Measurements from ENCODE around the gene KAZN.

Gene KAZN

GRCh38 chr1:15065291-15065690 lies 466.8 kb downstream of the KAZN start:
- peaks cover 0 to 55% of the 10 kb centered on the region in 2 experiments; a peak in 1 of 3 replicates for H3K36me3 ChIP-seq (ENCODE audit: control insufficient read depth in 2 of 2, insufficient read depth in 1 of 2, low read length in 2 of 2)

DNA sequence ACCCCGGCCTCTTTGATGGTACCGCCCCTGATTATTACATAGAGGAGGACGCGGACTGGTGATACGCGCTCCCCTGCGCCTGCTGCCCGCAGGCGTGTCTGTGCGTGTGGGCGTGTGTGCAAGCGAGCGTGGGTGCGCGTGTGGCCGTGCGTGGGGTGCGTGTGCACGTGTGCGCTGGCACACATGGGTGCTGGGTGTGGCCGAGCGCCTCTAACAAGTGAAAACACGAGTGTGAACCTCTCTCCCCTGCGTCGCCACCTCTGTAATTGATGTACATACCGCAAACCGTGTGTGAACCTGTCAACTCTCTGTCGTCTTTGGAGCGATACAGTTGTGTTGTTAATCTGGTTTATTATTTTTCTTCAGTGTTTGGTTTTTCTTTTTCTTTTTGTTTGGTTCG lies 467.3 kb downstream of the KAZN start:
- Histone ChIP-seq H3K4me3 (ENCODE audit: low read depth, low read length) (no peak overlapping the region), H3K4me1 (ENCODE audit: control insufficient read depth, insufficient read depth, low read length) (no peaks in the 10 kb centered on the region), H3K27ac (ENCODE audit: extremely low read depth, low read depth, low read length) (no peak overlapping the region), H3K36me3 (ENCODE audit: control insufficient read depth in 2 of 2, insufficient read depth in 1 of 2, low read length in 2 of 2) (peaks cover 0 to 50% of the 10 kb centered on the region in 2 experiments; a peak in 1 of 3 replicates), H3K9me3 (ENCODE audit: control insufficient read depth, insufficient read depth, low read depth, low read length) (no peaks in the 10 kb centered on the region)
- POLR2A ChIA-PET = no interaction called here
- peak; percentile 33; the same call in 1 of the 2 replicates for TF ChIP-seq ZFHX2 (tag by site-specific recombination; conservative IDR thresholded peaks at IDR 0.05)
- TF ChIP-seq, protein P1, sequence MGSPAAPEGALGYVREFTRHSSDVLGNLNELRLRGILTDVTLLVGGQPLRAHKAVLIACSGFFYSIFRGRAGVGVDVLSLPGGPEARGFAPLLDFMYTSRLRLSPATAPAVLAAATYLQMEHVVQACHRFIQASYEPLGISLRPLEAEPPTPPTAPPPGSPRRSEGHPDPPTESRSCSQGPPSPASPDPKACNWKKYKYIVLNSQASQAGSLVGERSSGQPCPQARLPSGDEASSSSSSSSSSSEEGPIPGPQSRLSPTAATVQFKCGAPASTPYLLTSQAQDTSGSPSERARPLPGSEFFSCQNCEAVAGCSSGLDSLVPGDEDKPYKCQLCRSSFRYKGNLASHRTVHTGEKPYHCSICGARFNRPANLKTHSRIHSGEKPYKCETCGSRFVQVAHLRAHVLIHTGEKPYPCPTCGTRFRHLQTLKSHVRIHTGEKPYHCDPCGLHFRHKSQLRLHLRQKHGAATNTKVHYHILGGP (tag by site-specific recombination; IDR thresholded peaks at IDR 0.05) = no peak
- CTCF ChIA-PET = no interaction called here

More at GRCh38 chr1:15065291-15065690, 466.8 kb downstream of the KAZN start:
- Histone ChIP-seq H3K4me1 (ENCODE audit: control insufficient read depth, insufficient read depth, low read length) (no peaks in the 10 kb centered on the region), H3K9me3 (ENCODE audit: control insufficient read depth, insufficient read depth, low read depth, low read length) (no peaks in the 10 kb centered on the region), H3K27ac (ENCODE audit: extremely low read depth, low read depth, low read length) (no peak overlapping the region), H3K4me3 (ENCODE audit: low read depth, low read length) (no peak overlapping the region)
- TF ChIP-seq ZNF132 (tag by site-specific recombination; IDR thresholded peaks at IDR 0.05; ENCODE audit: borderline replicate concordance) (no peak), ZNF707 (tag by site-specific recombination; IDR thresholded peaks at IDR 0.05) (no peak)
- ChIA-PET CTCF (no interaction called here), POLR2A (no interaction called here)

DNA sequence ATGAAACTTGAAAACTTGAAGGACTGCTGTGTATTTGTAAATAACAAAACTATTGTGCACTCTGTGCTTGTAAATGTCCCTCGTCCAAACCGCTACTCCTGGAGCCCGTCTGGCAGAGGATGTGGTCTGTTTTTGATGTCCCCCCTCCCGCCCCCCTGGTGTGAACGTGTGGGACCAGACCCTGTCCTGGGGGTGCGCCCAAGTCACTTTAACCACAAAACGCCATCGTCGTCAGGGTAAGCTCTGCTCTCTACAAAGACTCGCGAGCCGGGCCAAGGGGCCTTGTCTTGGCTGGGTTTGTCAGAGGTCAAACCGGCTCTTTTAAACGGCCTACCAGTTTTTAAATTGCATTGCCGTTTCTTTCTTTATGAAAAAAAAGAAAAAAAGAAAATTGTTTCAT lies 467.7 kb downstream of the KAZN start:
- H3K4me1 ChIP-seq (ENCODE audit: control insufficient read depth, insufficient read depth, low read length) = no peaks in the 10 kb centered on the region
- H3K36me3 ChIP-seq (ENCODE audit: control insufficient read depth in 2 of 2, insufficient read depth in 1 of 2, low read length in 2 of 2) = peaks cover 0 to 49% of the 10 kb centered on the region in 2 experiments; a peak in 1 of 3 replicates
- no peak overlapping the region for H3K4me3 ChIP-seq (ENCODE audit: low read depth, low read length)
- ChIA-PET POLR2A (no interaction called here), CTCF (no interaction called here)
- H3K9me3 ChIP-seq (ENCODE audit: control insufficient read depth, insufficient read depth, low read depth, low read length) = no peaks in the 10 kb centered on the region
- no peak overlapping the region for H3K27ac ChIP-seq (ENCODE audit: extremely low read depth, low read depth, low read length)
- TF ChIP-seq ZNF146 (tag by site-specific recombination; IDR thresholded peaks at IDR 0.05) (no peak), TSHZ1 (tag by site-specific recombination; IDR thresholded peaks at IDR 0.05; ENCODE audit: borderline replicate concordance) (no peak), ZBTB11 (tag by site-specific recombination; conservative IDR thresholded peaks at IDR 0.05; ENCODE audit: low read depth) (no peak), ZBTB8A (tag by site-specific recombination; IDR thresholded peaks at IDR 0.05) (no peak), ZNF776 (tag by site-specific recombination; IDR thresholded peaks at IDR 0.05; ENCODE audit: borderline replicate concordance) (no peak), ZNF132 (tag by site-specific recombination; IDR thresholded peaks at IDR 0.05; ENCODE audit: borderline replicate concordance) (no peak), ZNF302 (tag by site-specific recombination; IDR thresholded peaks at IDR 0.05; ENCODE audit: low read depth) (no peak), ZNF423 (tag by site-specific recombination; IDR thresholded peaks at IDR 0.05) (no peak), ZFP3 (tag by site-specific recombination; IDR thresholded peaks at IDR 0.05; ENCODE audit: low read depth) (no peak), ZFP37 (tag by site-specific recombination; IDR thresholded peaks at IDR 0.05) (no peak)
- TF ChIP-seq, protein P2, sequence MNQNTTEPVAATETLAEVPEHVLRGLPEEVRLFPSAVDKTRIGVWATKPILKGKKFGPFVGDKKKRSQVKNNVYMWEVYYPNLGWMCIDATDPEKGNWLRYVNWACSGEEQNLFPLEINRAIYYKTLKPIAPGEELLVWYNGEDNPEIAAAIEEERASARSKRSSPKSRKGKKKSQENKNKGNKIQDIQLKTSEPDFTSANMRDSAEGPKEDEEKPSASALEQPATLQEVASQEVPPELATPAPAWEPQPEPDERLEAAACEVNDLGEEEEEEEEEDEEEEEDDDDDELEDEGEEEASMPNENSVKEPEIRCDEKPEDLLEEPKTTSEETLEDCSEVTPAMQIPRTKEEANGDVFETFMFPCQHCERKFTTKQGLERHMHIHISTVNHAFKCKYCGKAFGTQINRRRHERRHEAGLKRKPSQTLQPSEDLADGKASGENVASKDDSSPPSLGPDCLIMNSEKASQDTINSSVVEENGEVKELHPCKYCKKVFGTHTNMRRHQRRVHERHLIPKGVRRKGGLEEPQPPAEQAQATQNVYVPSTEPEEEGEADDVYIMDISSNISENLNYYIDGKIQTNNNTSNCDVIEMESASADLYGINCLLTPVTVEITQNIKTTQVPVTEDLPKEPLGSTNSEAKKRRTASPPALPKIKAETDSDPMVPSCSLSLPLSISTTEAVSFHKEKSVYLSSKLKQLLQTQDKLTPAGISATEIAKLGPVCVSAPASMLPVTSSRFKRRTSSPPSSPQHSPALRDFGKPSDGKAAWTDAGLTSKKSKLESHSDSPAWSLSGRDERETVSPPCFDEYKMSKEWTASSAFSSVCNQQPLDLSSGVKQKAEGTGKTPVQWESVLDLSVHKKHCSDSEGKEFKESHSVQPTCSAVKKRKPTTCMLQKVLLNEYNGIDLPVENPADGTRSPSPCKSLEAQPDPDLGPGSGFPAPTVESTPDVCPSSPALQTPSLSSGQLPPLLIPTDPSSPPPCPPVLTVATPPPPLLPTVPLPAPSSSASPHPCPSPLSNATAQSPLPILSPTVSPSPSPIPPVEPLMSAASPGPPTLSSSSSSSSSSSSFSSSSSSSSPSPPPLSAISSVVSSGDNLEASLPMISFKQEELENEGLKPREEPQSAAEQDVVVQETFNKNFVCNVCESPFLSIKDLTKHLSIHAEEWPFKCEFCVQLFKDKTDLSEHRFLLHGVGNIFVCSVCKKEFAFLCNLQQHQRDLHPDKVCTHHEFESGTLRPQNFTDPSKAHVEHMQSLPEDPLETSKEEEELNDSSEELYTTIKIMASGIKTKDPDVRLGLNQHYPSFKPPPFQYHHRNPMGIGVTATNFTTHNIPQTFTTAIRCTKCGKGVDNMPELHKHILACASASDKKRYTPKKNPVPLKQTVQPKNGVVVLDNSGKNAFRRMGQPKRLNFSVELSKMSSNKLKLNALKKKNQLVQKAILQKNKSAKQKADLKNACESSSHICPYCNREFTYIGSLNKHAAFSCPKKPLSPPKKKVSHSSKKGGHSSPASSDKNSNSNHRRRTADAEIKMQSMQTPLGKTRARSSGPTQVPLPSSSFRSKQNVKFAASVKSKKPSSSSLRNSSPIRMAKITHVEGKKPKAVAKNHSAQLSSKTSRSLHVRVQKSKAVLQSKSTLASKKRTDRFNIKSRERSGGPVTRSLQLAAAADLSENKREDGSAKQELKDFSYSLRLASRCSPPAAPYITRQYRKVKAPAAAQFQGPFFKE (tag by site-specific recombination; IDR thresholded peaks at IDR 0.05; ENCODE audit: borderline replicate concordance) = no peak
- TF ChIP-seq, protein P3, sequence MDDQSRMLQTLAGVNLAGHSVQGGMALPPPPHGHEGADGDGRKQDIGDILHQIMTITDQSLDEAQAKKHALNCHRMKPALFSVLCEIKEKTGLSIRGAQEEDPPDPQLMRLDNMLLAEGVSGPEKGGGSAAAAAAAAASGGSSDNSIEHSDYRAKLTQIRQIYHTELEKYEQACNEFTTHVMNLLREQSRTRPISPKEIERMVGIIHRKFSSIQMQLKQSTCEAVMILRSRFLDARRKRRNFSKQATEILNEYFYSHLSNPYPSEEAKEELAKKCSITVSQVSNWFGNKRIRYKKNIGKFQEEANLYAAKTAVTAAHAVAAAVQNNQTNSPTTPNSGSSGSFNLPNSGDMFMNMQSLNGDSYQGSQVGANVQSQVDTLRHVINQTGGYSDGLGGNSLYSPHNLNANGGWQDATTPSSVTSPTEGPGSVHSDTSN (CRISPR knock-in tag; IDR thresholded peaks at IDR 0.05) = no peak

Data from HEK293 (cell line).